Testis (tissue), 2 donors: ENCODE results near the gene ARPC2.

ENCODE experiments used
- POLR2A ChIP-seq: fragments of 450-650 bp; IDR thresholded peaks from one replicate; pipeline ENCODE4 v1.6.1; 2017; ENCODE audit warnings: antibody characterized with exemption, mild to moderate bottlenecking, moderate library complexity
- TF ChIP-seq, protein P1 (sequence below), 3 experiments: fragments of 450-650 bp in 2 of 3; fragments of 200-600 bp in 1 of 3; sonication (generic) in 1 of 3; IDR thresholded peaks; one replicate each; pipeline ENCODE4 v1.5.1; 2016 to 2019; ENCODE audit warnings: antibody characterized with exemption in 3 of 3, mild to moderate bottlenecking in 2 of 3, moderate library complexity in 1 of 3

DNA sequence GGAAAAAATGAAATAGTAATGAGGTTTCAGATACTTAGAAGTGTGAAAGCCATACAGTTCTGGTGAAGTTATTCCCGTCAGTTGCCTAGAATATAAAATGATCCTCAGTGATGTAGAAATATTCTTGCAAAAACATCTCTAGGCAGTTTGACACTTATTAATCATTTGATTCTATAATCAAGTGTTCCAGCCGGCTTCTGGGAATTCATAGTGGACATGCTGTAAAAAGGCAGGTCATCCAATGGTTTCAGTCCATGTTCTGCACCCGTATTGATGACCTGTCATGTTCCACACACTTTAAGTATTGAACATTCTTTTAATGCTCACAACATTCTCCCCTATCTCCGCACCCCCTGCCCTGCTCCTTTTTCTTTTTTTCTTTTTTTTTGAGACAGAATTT, 19.8 kb downstream of the ARPC2 start:
- TF ChIP-seq, protein P1, sequence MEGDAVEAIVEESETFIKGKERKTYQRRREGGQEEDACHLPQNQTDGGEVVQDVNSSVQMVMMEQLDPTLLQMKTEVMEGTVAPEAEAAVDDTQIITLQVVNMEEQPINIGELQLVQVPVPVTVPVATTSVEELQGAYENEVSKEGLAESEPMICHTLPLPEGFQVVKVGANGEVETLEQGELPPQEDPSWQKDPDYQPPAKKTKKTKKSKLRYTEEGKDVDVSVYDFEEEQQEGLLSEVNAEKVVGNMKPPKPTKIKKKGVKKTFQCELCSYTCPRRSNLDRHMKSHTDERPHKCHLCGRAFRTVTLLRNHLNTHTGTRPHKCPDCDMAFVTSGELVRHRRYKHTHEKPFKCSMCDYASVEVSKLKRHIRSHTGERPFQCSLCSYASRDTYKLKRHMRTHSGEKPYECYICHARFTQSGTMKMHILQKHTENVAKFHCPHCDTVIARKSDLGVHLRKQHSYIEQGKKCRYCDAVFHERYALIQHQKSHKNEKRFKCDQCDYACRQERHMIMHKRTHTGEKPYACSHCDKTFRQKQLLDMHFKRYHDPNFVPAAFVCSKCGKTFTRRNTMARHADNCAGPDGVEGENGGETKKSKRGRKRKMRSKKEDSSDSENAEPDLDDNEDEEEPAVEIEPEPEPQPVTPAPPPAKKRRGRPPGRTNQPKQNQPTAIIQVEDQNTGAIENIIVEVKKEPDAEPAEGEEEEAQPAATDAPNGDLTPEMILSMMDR (IDR thresholded peaks at IDR 0.05): no peak
- TF ChIP-seq POLR2A: no peak
